Measurements from ENCODE around the gene EDEM3. TPM values are rescaled to one million over a fixed set of nuclear protein-coding genes. Genes with fewer than 3 reads are reported as not detected.

EDEM3 gene
- polyA plus RNA-seq, 3 donors = 15.5 to 21.9 (median 18.0) TPM

DNA sequence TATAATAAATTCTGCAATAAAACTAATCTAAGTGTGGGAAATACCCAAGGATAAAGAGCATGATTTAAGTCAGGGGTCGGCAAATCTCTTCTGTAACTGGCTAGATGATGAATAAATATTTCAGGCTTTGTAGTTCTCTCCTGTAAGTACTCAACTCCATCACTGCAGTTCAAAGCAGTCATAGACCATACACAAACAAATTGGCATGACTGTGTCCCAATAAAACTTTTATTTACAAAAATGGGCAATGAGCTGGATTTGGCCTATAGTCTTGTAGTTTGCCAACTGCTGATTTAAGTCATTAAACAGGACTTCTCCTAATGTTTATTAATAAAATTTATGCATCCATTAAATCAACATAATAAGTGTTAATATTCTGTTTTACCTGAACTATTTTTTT lies 49.4 kb downstream of the EDEM3 start:
- H3K27me3 ChIP-seq (ENCODE audit: control insufficient read depth in 2 of 2, insufficient read depth in 2 of 2, low read length in 2 of 2) = no peaks in the 10 kb centered on the region
- peaks cover 96 to 100% of the 10 kb centered on the region in 2 donors for H3K36me3 ChIP-seq (replicated peaks in 1 of 2; ENCODE audit: control insufficient read depth in 1 of 2, insufficient read depth in 2 of 2, low read length in 2 of 2)
- H3K9ac ChIP-seq (ENCODE audit: insufficient read depth, low read length, poor library complexity, severe bottlenecking) = no peak overlapping the region
- WGBS (ENCODE audit: insufficient coverage) = no CpG with 5 or more reads among the region's 1 CpG
- no peak overlapping the region for H3K4me2 ChIP-seq (replicated peaks; ENCODE audit: extremely low read depth, low read length, poor library complexity, severe bottlenecking)
- H3K4me1 ChIP-seq (ENCODE audit: control insufficient read depth in 1 of 2, insufficient read depth in 2 of 2, low read length in 2 of 2) = no peaks in the 10 kb centered on the region
- H4K20me1 ChIP-seq (ENCODE audit: insufficient read depth, low read length) = peaks cover 11% of the 10 kb centered on the region
- H3K27ac ChIP-seq (ENCODE audit: low read depth in 1 of 2, low read length in 2 of 2) = no peak overlapping the region
- TF ChIP-seq, protein P1, sequence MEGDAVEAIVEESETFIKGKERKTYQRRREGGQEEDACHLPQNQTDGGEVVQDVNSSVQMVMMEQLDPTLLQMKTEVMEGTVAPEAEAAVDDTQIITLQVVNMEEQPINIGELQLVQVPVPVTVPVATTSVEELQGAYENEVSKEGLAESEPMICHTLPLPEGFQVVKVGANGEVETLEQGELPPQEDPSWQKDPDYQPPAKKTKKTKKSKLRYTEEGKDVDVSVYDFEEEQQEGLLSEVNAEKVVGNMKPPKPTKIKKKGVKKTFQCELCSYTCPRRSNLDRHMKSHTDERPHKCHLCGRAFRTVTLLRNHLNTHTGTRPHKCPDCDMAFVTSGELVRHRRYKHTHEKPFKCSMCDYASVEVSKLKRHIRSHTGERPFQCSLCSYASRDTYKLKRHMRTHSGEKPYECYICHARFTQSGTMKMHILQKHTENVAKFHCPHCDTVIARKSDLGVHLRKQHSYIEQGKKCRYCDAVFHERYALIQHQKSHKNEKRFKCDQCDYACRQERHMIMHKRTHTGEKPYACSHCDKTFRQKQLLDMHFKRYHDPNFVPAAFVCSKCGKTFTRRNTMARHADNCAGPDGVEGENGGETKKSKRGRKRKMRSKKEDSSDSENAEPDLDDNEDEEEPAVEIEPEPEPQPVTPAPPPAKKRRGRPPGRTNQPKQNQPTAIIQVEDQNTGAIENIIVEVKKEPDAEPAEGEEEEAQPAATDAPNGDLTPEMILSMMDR (IDR thresholded peaks at IDR 0.05) = no peak
- no peak overlapping the region for H2AFZ ChIP-seq (ENCODE audit: insufficient read depth, low read depth, low read length, poor library complexity, severe bottlenecking)
- Mint-ChIP-seq H3K27me3 (ENCODE audit: low read depth in 3 of 3) (no peaks in the 10 kb centered on the region), H3K36me3 (peaks cover 71 to 92% of the 10 kb centered on the region in 2 donors), H3K4me1 (peaks cover 3% of the 10 kb centered on the region), H3K27ac (no peak overlapping the region), H3K4me3 (no peak overlapping the region), H3K9me3 (no peaks in the 10 kb centered on the region)
- intact Hi-C loops (cut with micrococcal nuclease) = no loop called here
- no peaks in the 10 kb centered on the region for H3K9me3 ChIP-seq (replicated peaks in 1 of 2; ENCODE audit: control insufficient read depth in 1 of 2, insufficient read depth in 1 of 2, low read length in 2 of 2)
- no peak for DNase-seq
- H3K79me2 ChIP-seq (ENCODE audit: insufficient read depth, low read length) = no peaks in the 10 kb centered on the region
- H3K4me3 ChIP-seq (replicated peaks in 1 of 3; ENCODE audit: low read depth in 2 of 3, low read length in 3 of 3) = no peak overlapping the region

DNA sequence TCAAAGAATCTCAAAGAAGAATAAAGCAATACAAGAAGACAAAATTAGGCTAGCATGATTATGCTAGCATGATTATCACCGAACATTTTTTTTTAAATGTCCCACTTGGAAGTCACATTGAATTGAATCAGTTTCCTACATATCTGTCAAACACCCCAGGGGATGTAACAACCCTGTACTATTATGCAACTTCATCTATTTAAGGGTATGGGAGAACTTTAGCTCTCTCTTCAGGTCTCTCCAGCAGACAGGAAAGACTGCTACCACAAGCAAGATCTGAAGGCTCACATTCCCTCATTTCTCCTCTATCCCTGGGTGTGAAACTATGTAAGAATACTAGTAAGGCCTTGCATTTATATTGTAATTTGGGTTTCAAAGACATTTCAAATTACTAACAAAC lies 52.8 kb downstream of the EDEM3 start:
- Mint-ChIP-seq H3K36me3 (peaks cover 66 to 85% of the 10 kb centered on the region in 2 donors), H3K4me1 (peaks cover 7% of the 10 kb centered on the region), H3K4me3 (no peak overlapping the region), H3K27ac (no peak overlapping the region), H3K27me3 (ENCODE audit: low read depth in 3 of 3) (no peaks in the 10 kb centered on the region), H3K9me3 (no peaks in the 10 kb centered on the region)
- TF ChIP-seq, protein P1 (IDR thresholded peaks at IDR 0.05) = no peak
- Histone ChIP-seq H3K9me3 (replicated peaks in 1 of 2; ENCODE audit: control insufficient read depth in 1 of 2, insufficient read depth in 1 of 2, low read length in 2 of 2) (no peaks in the 10 kb centered on the region), H3K27ac (ENCODE audit: low read depth in 1 of 2, low read length in 2 of 2) (peak overlapping the region in 1 of 2 donors; percentile 32), H3K9ac (ENCODE audit: insufficient read depth, low read length, poor library complexity, severe bottlenecking) (no peak overlapping the region), H4K20me1 (ENCODE audit: insufficient read depth, low read length) (peaks cover 18% of the 10 kb centered on the region), H3K4me3 (replicated peaks in 1 of 3; ENCODE audit: low read depth in 2 of 3, low read length in 3 of 3) (no peak overlapping the region), H3K79me2 (ENCODE audit: insufficient read depth, low read length) (no peaks in the 10 kb centered on the region), H3K27me3 (ENCODE audit: control insufficient read depth in 2 of 2, insufficient read depth in 2 of 2, low read length in 2 of 2) (no peaks in the 10 kb centered on the region), H3K36me3 (replicated peaks in 1 of 2; ENCODE audit: control insufficient read depth in 1 of 2, insufficient read depth in 2 of 2, low read length in 2 of 2) (peaks cover 87 to 97% of the 10 kb centered on the region in 2 donors), H2AFZ (ENCODE audit: insufficient read depth, low read depth, low read length, poor library complexity, severe bottlenecking) (no peak overlapping the region), H3K4me2 (replicated peaks; ENCODE audit: extremely low read depth, low read length, poor library complexity, severe bottlenecking) (no peak overlapping the region), H3K4me1 (ENCODE audit: control insufficient read depth in 1 of 2, insufficient read depth in 2 of 2, low read length in 2 of 2) (no peaks in the 10 kb centered on the region)
- DNase-seq = no peak
- no CpG with 5 or more reads among the region's 1 CpG for WGBS (ENCODE audit: insufficient coverage)
- intact Hi-C loops (cut with micrococcal nuclease) = no loop called here
